Lower leg skin (tissue), 3 donors: ENCODE results near the gene PRDX3.
"Not testable (repeated sequence)": the region's sequence is repeated elsewhere in the genome, so short reads cannot be mapped to it uniquely, and the experiment has no call there.

Experiments
- CTCF ChIP-seq, 3 donors: fragments of 450-650 bp; IDR thresholded peaks; one replicate each; pipeline ENCODE4 v1.5.1; 2016; ENCODE audit warnings: antibody characterized with exemption in 3 of 3, mild to moderate bottlenecking in 3 of 3, moderate library complexity in 2 of 3
- POLR2A ChIP-seq, 2 donors: fragments of 450-650 bp; IDR thresholded peaks; one replicate each; pipeline ENCODE4 v1.6.1; 2016 to 2017; ENCODE audit warnings: antibody characterized with exemption in 2 of 2, mild to moderate bottlenecking in 1 of 2, moderate library complexity in 1 of 2

- not testable (repeated sequence) for TF ChIP-seq CTCF, POLR2A (IDR thresholded peaks at IDR 0.05)
Observed at GRCh38 chr10:119151601-119152000, 27.0 kb downstream of the PRDX3 start.
